ENCODE results near the gene SPRR5.

The SPRR5 gene

GRCh38 chr1:152946651-152947256 is at the start of gene SPRR5:
TSS of gene SPRR5 (plus strand) at chr1:152947206. CDS start at chr1:152948555, 1,349 bp downstream.
- H3K36me3 ChIP-seq (ENCODE audit: control insufficient read depth, insufficient read depth, low read length): no peaks in the 10 kb centered on the region
- DNase-seq (ENCODE audit: extremely low read depth, insufficient read length): no peak
- no peaks in the 10 kb centered on the region; the same call in 1 of the 2 replicates for H3K27me3 ChIP-seq (replicated peaks; ENCODE audit: control insufficient read depth, insufficient read depth, low read length)
- no peak for TF ChIP-seq CTCF (IDR thresholded peaks at IDR 0.05; ENCODE audit: insufficient read depth, low read length, poor library complexity, severe bottlenecking)
- no peak within 1 kb of the TSS for H3K4me3 ChIP-seq (replicated peaks; ENCODE audit: low read depth, low read length)

GRCh38 chr1:152899027-152899426 is 48.0 kb upstream of the SPRR5 start:
- TF ChIP-seq CTCF (IDR thresholded peaks at IDR 0.05; ENCODE audit: insufficient read depth, low read length, poor library complexity, severe bottlenecking): no peak
- DNase-seq (ENCODE audit: extremely low read depth, insufficient read length): no peak
- H3K4me3 ChIP-seq (replicated peaks; ENCODE audit: low read depth, low read length): no peak overlapping the region
- H3K36me3 ChIP-seq (ENCODE audit: control insufficient read depth, insufficient read depth, low read length): no peaks in the 10 kb centered on the region
- H3K27me3 ChIP-seq (replicated peaks; ENCODE audit: control insufficient read depth, insufficient read depth, low read length): no peaks in the 10 kb centered on the region

GRCh38 chr1:152899883-152900282 is 47.1 kb upstream of the SPRR5 start:
- no peaks in the 10 kb centered on the region for H3K36me3 ChIP-seq (ENCODE audit: control insufficient read depth, insufficient read depth, low read length)
- DNase-seq (ENCODE audit: extremely low read depth, insufficient read length): no peak
- TF ChIP-seq CTCF (IDR thresholded peaks at IDR 0.05; ENCODE audit: insufficient read depth, low read length, poor library complexity, severe bottlenecking): no peak
- H3K4me3 ChIP-seq (replicated peaks; ENCODE audit: low read depth, low read length): no peak overlapping the region
- no peaks in the 10 kb centered on the region for H3K27me3 ChIP-seq (replicated peaks; ENCODE audit: control insufficient read depth, insufficient read depth, low read length)

GRCh38 chr1:152901631-152902030 is 45.4 kb upstream of the SPRR5 start:
- no peak for DNase-seq (ENCODE audit: extremely low read depth, insufficient read length)
- TF ChIP-seq CTCF (IDR thresholded peaks at IDR 0.05; ENCODE audit: insufficient read depth, low read length, poor library complexity, severe bottlenecking): no peak
- Histone ChIP-seq H3K27me3 (replicated peaks; ENCODE audit: control insufficient read depth, insufficient read depth, low read length) (no peaks in the 10 kb centered on the region), H3K36me3 (ENCODE audit: control insufficient read depth, insufficient read depth, low read length) (no peaks in the 10 kb centered on the region), H3K4me3 (replicated peaks; ENCODE audit: low read depth, low read length) (no peak overlapping the region)

GRCh38 chr1:152902636-152903035 is 44.4 kb upstream of the SPRR5 start:
- no peak overlapping the region for H3K4me3 ChIP-seq (replicated peaks; ENCODE audit: low read depth, low read length)
- TF ChIP-seq CTCF (IDR thresholded peaks at IDR 0.05; ENCODE audit: insufficient read depth, low read length, poor library complexity, severe bottlenecking): no peak
- no peak for DNase-seq (ENCODE audit: extremely low read depth, insufficient read length)

More at GRCh38 chr1:152902636-152903035, 44.4 kb upstream of the SPRR5 start:
- Histone ChIP-seq H3K36me3 (ENCODE audit: control insufficient read depth, insufficient read depth, low read length) (no peaks in the 10 kb centered on the region), H3K27me3 (replicated peaks; ENCODE audit: control insufficient read depth, insufficient read depth, low read length) (no peaks in the 10 kb centered on the region)
